ENCODE results near the gene SLC9A6.

Gene SLC9A6

GRCh38 chrX:136047016-136047642 is 61.9 kb downstream of the SLC9A6 start (continued):
- TF ChIP-seq PRDM2 (tag by site-specific recombination; IDR thresholded peaks at IDR 0.05; ENCODE audit: borderline replicate concordance) (no peak), ZNF19 (tag by site-specific recombination; IDR thresholded peaks at IDR 0.05; ENCODE audit: low read depth) (no peak), GLI2 (tag by site-specific recombination; IDR thresholded peaks at IDR 0.05; ENCODE audit: borderline replicate concordance, low read depth) (peak; percentile 90), ZNF391 (tag by site-specific recombination; IDR thresholded peaks at IDR 0.05; ENCODE audit: borderline replicate concordance, low read depth) (peak; percentile 50; the same call in 1 of the 2 replicates), ZNF521 (tag by site-specific recombination; IDR thresholded peaks at IDR 0.05) (no peak), SP7 (tag by site-specific recombination; IDR thresholded peaks at IDR 0.05) (peak; percentile 83), REPIN1 (tag by site-specific recombination; IDR thresholded peaks at IDR 0.05; ENCODE audit: low read depth) (no peak), SP3 (tag by site-specific recombination; IDR thresholded peaks at IDR 0.05) (peak; percentile 45; the same call in 1 of the 2 replicates), ZXDB (tag by site-specific recombination; IDR thresholded peaks at IDR 0.05) (peak; percentile 70), MYNN (tag by site-specific recombination; IDR thresholded peaks at IDR 0.05; ENCODE audit: borderline replicate concordance) (peak; percentile 73; the same call in 1 of the 2 replicates), ZNF211 (tag by site-specific recombination; IDR thresholded peaks at IDR 0.05; ENCODE audit: low read depth) (no peak), ZNF10 (tag by site-specific recombination; IDR thresholded peaks at IDR 0.05) (peak; percentile 65), ZNF354C (tag by site-specific recombination; IDR thresholded peaks at IDR 0.05; ENCODE audit: borderline replicate concordance, low read depth) (no peak), KLF1 (tag by site-specific recombination; IDR thresholded peaks at IDR 0.05) (peak; percentile 67; the same call in 1 of the 2 replicates), ZNF394 (tag by site-specific recombination; IDR thresholded peaks at IDR 0.05; ENCODE audit: borderline replicate concordance) (peak; percentile 68), BCL6B (tag by site-specific recombination; IDR thresholded peaks at IDR 0.05) (peak; percentile 96), ZNF792 (tag by site-specific recombination; IDR thresholded peaks at IDR 0.05) (no peak), ZNF623 (tag by site-specific recombination; IDR thresholded peaks at IDR 0.05) (no peak), KLF8 (tag by site-specific recombination; IDR thresholded peaks at IDR 0.05) (peak; percentile 82), ZNF26 (tag by site-specific recombination; IDR thresholded peaks at IDR 0.05) (no peak), SCRT2 (tag by site-specific recombination; IDR thresholded peaks at IDR 0.05) (no peak), ZNF654 (tag by site-specific recombination; IDR thresholded peaks at IDR 0.05; ENCODE audit: low read depth) (peak; percentile 10; the same call in 1 of the 2 replicates), ZNF843 (tag by site-specific recombination; IDR thresholded peaks at IDR 0.05) (peak; percentile 93), ZNF600 (tag by site-specific recombination; IDR thresholded peaks at IDR 0.05) (peak; percentile 45; the same call in 1 of the 2 replicates), ZNF518A (tag by site-specific recombination; conservative IDR thresholded peaks at IDR 0.05; ENCODE audit: low read depth) (no peak), ZSCAN16 (tag by site-specific recombination; IDR thresholded peaks at IDR 0.05) (no peak), HOXC10 (CRISPR knock-in tag; IDR thresholded peaks at IDR 0.05) (no peak)
